GM23248 (cell line): ENCODE measurements around the gene RITA1. TPM values are rescaled to one million over a fixed set of nuclear protein-coding genes. Genes with fewer than 3 reads are reported as not detected.

ENCODE experiments used
- DNase-seq: peaks from one replicate; pipeline ENCODE4 v3.0.0-alpha.2; 2015
- H2AFZ ChIP-seq: fragments of 200-600 bp; sonication (generic); 2 replicates; pipeline ENCODE4 v1.6.1; 2016; ENCODE audit warnings: antibody characterized with exemption
- H3F3A ChIP-seq: fragments of 200-600 bp; sonication (generic); 2 replicates; pipeline ENCODE4 v1.6.1; 2016; ENCODE audit warnings: mild to moderate bottlenecking, antibody characterized with exemption, mixed run types; ENCODE audit not compliant: insufficient read depth
- H3K27ac ChIP-seq: fragments of 200-600 bp; sonication (generic); 2 replicates; pipeline ENCODE4 v1.5.1; 2016; ENCODE audit warnings: mild to moderate bottlenecking
- H3K27me3 ChIP-seq: fragments of 200-600 bp; sonication (generic); replicated peaks from 2 replicates; pipeline ENCODE4 v1.6.1; 2016; ENCODE audit warnings: mild to moderate bottlenecking; ENCODE audit not compliant: insufficient read depth
- H3K36me3 ChIP-seq: fragments of 200-600 bp; sonication (generic); 2 replicates; pipeline ENCODE4 v1.6.1; 2016; ENCODE audit warnings: low read depth, mild to moderate bottlenecking
- H3K4me1 ChIP-seq: fragments of 200-600 bp; sonication (generic); 2 replicates; pipeline ENCODE4 v1.6.1; 2016; ENCODE audit warnings: mild to moderate bottlenecking; ENCODE audit not compliant: insufficient read depth
- H3K4me2 ChIP-seq: fragments of 200-600 bp; sonication (generic); one replicate; pipeline ENCODE4 v1.6.1; 2016; ENCODE audit warnings: mild to moderate bottlenecking; ENCODE audit not compliant: unreplicated experiment
- H3K4me3 ChIP-seq: fragments of 200-600 bp; sonication (generic); 2 replicates; pipeline ENCODE4 v1.5.1; 2016; ENCODE audit warnings: mild to moderate bottlenecking
- H3K79me2 ChIP-seq: fragments of 200-600 bp; sonication (generic); 2 replicates; pipeline ENCODE4 v1.6.1; 2016; ENCODE audit warnings: mild to moderate bottlenecking; ENCODE audit not compliant: insufficient read depth
- H3K9ac ChIP-seq: fragments of 200-600 bp; sonication (generic); 2 replicates; pipeline ENCODE4 v1.6.1; 2016; ENCODE audit warnings: mild to moderate bottlenecking
- H3K9me2 ChIP-seq: fragments of 200-600 bp; sonication (generic); 2 replicates; pipeline ENCODE4 v1.6.1; 2016; ENCODE audit warnings: mixed run types, mild to moderate bottlenecking, moderate library complexity; ENCODE audit not compliant: insufficient read depth
- H3K9me3 ChIP-seq: fragments of 200-600 bp; sonication (generic); one replicate; pipeline ENCODE4 v1.6.1; 2017; ENCODE audit warnings: low read depth
- H4K20me1 ChIP-seq: fragments of 200-600 bp; sonication (generic); 2 replicates; pipeline ENCODE4 v1.6.0; 2016; ENCODE audit not compliant: insufficient read depth
- EZH2 ChIP-seq: fragments of 200-600 bp; sonication (generic); IDR thresholded peaks from 2 replicates; pipeline ENCODE4 v1.6.1; 2018; ENCODE audit warnings: antibody characterized with exemption, mild to moderate bottlenecking; ENCODE audit not compliant: insufficient read depth, poor library complexity, severe bottlenecking
- EZH2phosphoT487 ChIP-seq: fragments of 200-600 bp; sonication (generic); IDR thresholded peaks from 2 replicates; pipeline ENCODE4 v1.6.1; 2018; ENCODE audit warnings: antibody characterized with exemption, moderate library complexity, mild to moderate bottlenecking, low read depth; ENCODE audit not compliant: insufficient read depth
- WGBS, 2 experiments: methylation state at CpG; one replicate each; pipeline ENCODE4 v1.1.6; 2015 to 2017; ENCODE audit warnings: low lambda C conversion rate in 2 of 2, low coverage in 1 of 2; ENCODE audit errors: missing lambda C conversion rate in 2 of 2; 5-methylcytosine and 5-hydroxymethylcytosine counted together
- in situ Hi-C: fragments of 300-500 bp; cut with MboI; formaldehyde crosslinking; loops from 2 replicates; pipeline ENCODE4 v1.15.0; 2020
- polyA plus RNA-seq: library from polyadenylated mRNA; unstranded; fragments of >200 nt; fragmentation: Nextera tagmentation; extraction: Ambion mirVana; gene quantifications from 2 replicates; pipeline ENCODE4 v1.2.1, GENCODE V29; 2016
- total RNA-seq: library from RNA; depleted of rRNA; stranded (reverse); fragments of >200 nt; shearing (Covaris generic); gene quantifications from 2 replicates; pipeline ENCODE4 v1.2.3, GENCODE V29; 2014

RITA1 gene
- total and polyA plus RNA-seq, 2 experiments from 2014 or later = 15.6 to 19.2 TPM

- TF ChIP-seq EZH2 (no peak), EZH2phosphoT487 (no peak)
- peak; percentile 2 for DNase-seq
- in situ Hi-C loops = no loop called here
Measured at GRCh38 chr12:113216027-113216426, 30.5 kb downstream of the RITA1 start.

DNA sequence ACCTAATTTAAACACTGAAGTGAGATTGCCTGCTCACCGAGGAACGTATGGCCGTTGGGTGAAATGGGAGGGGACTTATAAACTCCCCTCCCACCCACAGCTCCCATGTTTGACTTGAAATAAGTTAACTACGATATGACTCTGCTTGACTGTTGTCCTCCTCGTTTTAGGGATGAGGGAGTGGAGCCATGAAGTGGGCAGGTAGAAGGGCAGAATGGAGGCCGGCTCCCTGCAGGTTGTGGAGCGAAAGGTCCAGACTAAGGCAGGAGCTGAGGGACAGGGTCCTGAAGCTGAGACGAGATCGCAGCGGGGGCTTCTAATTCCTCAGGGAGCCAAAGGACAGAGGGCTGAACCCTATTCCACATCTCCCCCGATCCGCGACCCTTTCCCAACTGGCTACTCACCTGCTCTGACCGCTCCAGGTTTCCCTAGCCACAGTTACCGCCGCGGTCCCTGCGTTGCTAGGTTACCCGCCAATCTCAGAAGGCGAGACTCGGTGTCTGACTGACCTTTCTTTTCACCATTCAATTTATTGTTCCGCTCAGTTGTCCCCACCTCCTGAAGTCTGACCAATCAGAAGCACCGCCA is 35.2 kb downstream of the RITA1 start:
- TF ChIP-seq EZH2 = no peak
- no peak for TF ChIP-seq EZH2phosphoT487

More at GRCh38 chr12:113216027-113216426, 30.5 kb downstream of the RITA1 start:
- no peaks in the 10 kb centered on the region for H3K27me3 ChIP-seq
- H2AFZ ChIP-seq = no peak overlapping the region
- peaks cover 45% of the 10 kb centered on the region for H3F3A ChIP-seq
- no peak overlapping the region for H3K9ac ChIP-seq
- no peaks in the 10 kb centered on the region for H3K79me2 ChIP-seq
- H3K27ac ChIP-seq = no peak overlapping the region
- no peaks in the 10 kb centered on the region for H3K9me3 ChIP-seq
- H3K4me2 ChIP-seq = no peak overlapping the region
- no peak overlapping the region for H3K4me3 ChIP-seq
- H3K36me3 ChIP-seq = no peaks in the 10 kb centered on the region
- peaks cover 38% of the 10 kb centered on the region for H3K4me1 ChIP-seq
- H4K20me1 ChIP-seq = no peaks in the 10 kb centered on the region
- no peaks in the 10 kb centered on the region for H3K9me2 ChIP-seq
- 82 to 84% methylated on average over 2 of the region's 2 CpGs for WGBS, 2 experiments

GRCh38 chr12:113221181-113221996 is 35.9 kb downstream of the RITA1 start, which contains the start of gene TPCN1:
TSS of gene TPCN1 (plus strand) at chr12:113221464. CDS start at chr12:113226853, 5,389 bp downstream.
- H3F3A ChIP-seq = peaks cover 36% of the 10 kb centered on the region
- H2AFZ ChIP-seq = peak within 1 kb of the TSS; percentile 83
- peak within 1 kb of the TSS; percentile 75 for H3K27ac ChIP-seq
- WGBS, 2 experiments = 1 to 2% methylated on average over 43 to 56 of the region's 68 CpGs
- H3K4me2 ChIP-seq = peak within 1 kb of the TSS; percentile 87
- H3K36me3 ChIP-seq = no peaks in the 10 kb centered on the region
- H3K4me1 ChIP-seq = peaks cover 32% of the 10 kb centered on the region
- H3K9ac ChIP-seq = peak within 1 kb of the TSS; percentile 89
- in situ Hi-C loops = no loop called here
- no peaks in the 10 kb centered on the region for H3K9me2 ChIP-seq
- H3K27me3 ChIP-seq = no peaks in the 10 kb centered on the region
- H3K79me2 ChIP-seq = peaks cover 6% of the 10 kb centered on the region; the same call in 1 of the 2 replicates
- H3K9me3 ChIP-seq = no peaks in the 10 kb centered on the region
- no peak for TF ChIP-seq EZH2phosphoT487
- no peak for TF ChIP-seq EZH2
- peak within 1 kb of the TSS; percentile 71 for H3K4me3 ChIP-seq
- DNase-seq = peak; percentile 100
- H4K20me1 ChIP-seq = no peaks in the 10 kb centered on the region

More for the DNA sequence above, 35.2 kb downstream of the RITA1 start:
- DNase-seq = peak; percentile 48
- WGBS, 2 experiments = 1 to 2% methylated on average over 23 of the region's 23 CpGs
- H3K9me2 ChIP-seq = no peaks in the 10 kb centered on the region
- H3K27ac ChIP-seq = no peak overlapping the region
- in situ Hi-C loops = no loop called here
- H3K4me1 ChIP-seq = peaks cover 39% of the 10 kb centered on the region
- H2AFZ ChIP-seq = peak overlapping the region; percentile 83
- H4K20me1 ChIP-seq = no peaks in the 10 kb centered on the region
- H3K36me3 ChIP-seq = no peaks in the 10 kb centered on the region
- H3K4me3 ChIP-seq = peak overlapping the region; percentile 70
- H3K27me3 ChIP-seq = no peaks in the 10 kb centered on the region
- H3K79me2 ChIP-seq = peaks cover 6% of the 10 kb centered on the region; the same call in 1 of the 2 replicates
- peak overlapping the region; percentile 75 for H3K9ac ChIP-seq
- H3K9me3 ChIP-seq = no peaks in the 10 kb centered on the region
- H3F3A ChIP-seq = peaks cover 43% of the 10 kb centered on the region
- H3K4me2 ChIP-seq = peak overlapping the region; percentile 82

GRCh38 chr12:113221997-113222729 is 36.6 kb downstream of the RITA1 start:
- peaks cover 6% of the 10 kb centered on the region; the same call in 1 of the 2 replicates for H3K79me2 ChIP-seq
- H3K27ac ChIP-seq = peak overlapping the region; percentile 75
- H3K9me2 ChIP-seq = no peaks in the 10 kb centered on the region
- no peaks in the 10 kb centered on the region for H3K36me3 ChIP-seq
- 4 to 7% methylated on average over 12 of the region's 12 CpGs for WGBS, 2 experiments
- H3F3A ChIP-seq = peaks cover 28% of the 10 kb centered on the region
- in situ Hi-C loops = no loop called here
- H3K27me3 ChIP-seq = no peaks in the 10 kb centered on the region
- DNase-seq = no peak
- H2AFZ ChIP-seq = peak overlapping the region; percentile 74
- TF ChIP-seq EZH2phosphoT487 (no peak), EZH2 (no peak)
- H4K20me1 ChIP-seq = no peaks in the 10 kb centered on the region
- H3K4me3 ChIP-seq = peak overlapping the region; percentile 71
- peaks cover 24% of the 10 kb centered on the region for H3K4me1 ChIP-seq
- no peaks in the 10 kb centered on the region for H3K9me3 ChIP-seq
- H3K9ac ChIP-seq = peak overlapping the region; percentile 89
- H3K4me2 ChIP-seq = peak overlapping the region; percentile 87
